Vagina (tissue), 2 donors: ENCODE results near the gene NRXN3. TPM values are rescaled to one million over a fixed set of nuclear protein-coding genes. Genes with fewer than 3 reads are reported as not detected.

ENCODE experiments used
- DNase-seq, 2 donors: peaks; one replicate each; pipeline ENCODE4 v3.0.0-alpha.2; 2017; ENCODE audit errors: extremely low spot score in 2 of 2
- H3K27ac ChIP-seq: fragments of 200-600 bp; sonication (generic); one replicate; pipeline ENCODE4 v1.5.1; 2019
- H3K27me3 ChIP-seq: fragments of 200-600 bp; sonication (generic); one replicate; pipeline ENCODE4 v1.5.1; 2019
- H3K36me3 ChIP-seq, 2 donors: fragments of 200-600 bp; sonication (generic); one replicate each; pipeline ENCODE4 v1.5.1; 2017 to 2019
- H3K4me1 ChIP-seq: fragments of 200-600 bp; sonication (generic); one replicate; pipeline ENCODE4 v1.5.1; 2019
- H3K4me3 ChIP-seq, 2 donors: fragments of 200-600 bp; sonication (generic); 1 replicate in 1 of 2; 2 replicates in 1 of 2; pipeline ENCODE4 v1.5.1; 2016 to 2019
- H3K9me3 ChIP-seq: fragments of 200-600 bp; sonication (generic); one replicate; pipeline ENCODE4 v1.5.1; 2019
- POLR2A ChIP-seq, 2 donors: fragments of 450-650 bp; IDR thresholded peaks; one replicate each; pipeline ENCODE4 v1.6.1; 2017; ENCODE audit warnings: antibody characterized with exemption in 2 of 2, mild to moderate bottlenecking in 2 of 2, moderate library complexity in 2 of 2
- POLR2AphosphoS5 ChIP-seq, 2 donors: sonication (generic); formaldehyde crosslinking; IDR thresholded peaks; one replicate each; pipeline ENCODE4 v1.9.0; 2017; ENCODE audit warnings: antibody characterized with exemption in 2 of 2, mild to moderate bottlenecking in 2 of 2, low read depth in 1 of 2; ENCODE audit not compliant: insufficient read depth in 1 of 2
- intact Hi-C: fragments of 100-400 bp; cut with DNase I; formaldehyde crosslinking; loops from one replicate; pipeline ENCODE4 v1.15.1; 2023
- total RNA-seq: library from RNA; depleted of rRNA; stranded (reverse); fragments of >200 nt; gene quantifications from one replicate; pipeline ENCODE4 v1.2.3, GENCODE V29; 2016
- TF ChIP-seq, protein P1 (sequence below), 3 experiments: fragments of 450-650 bp in 2 of 3; fragments of 200-600 bp in 1 of 3; sonication (generic) in 1 of 3; IDR thresholded peaks; one replicate each; pipeline ENCODE4 v1.5.1; 2017 to 2019; ENCODE audit warnings: antibody characterized with exemption in 3 of 3, mild to moderate bottlenecking in 2 of 3, moderate library complexity in 2 of 3

The NRXN3 gene
- total RNA-seq, 1 donor from 2014 or later, result 4.7 TPM

- Histone ChIP-seq H3K9me3 (no peaks in the 10 kb centered on the region), H3K4me1 (no peaks in the 10 kb centered on the region), H3K27ac (no peak overlapping the region), H3K36me3 (no peaks in the 10 kb centered on the region), H3K4me3 (no peak overlapping the region), H3K27me3 (no peaks in the 10 kb centered on the region)
- DNase-seq, result no peak
- intact Hi-C loops, result no loop called here
- TF ChIP-seq POLR2AphosphoS5 (IDR thresholded peaks at IDR 0.05; ENCODE audit: insufficient read depth in 1 of 2, low read depth in 1 of 2), result no peak
- TF ChIP-seq POLR2A (IDR thresholded peaks at IDR 0.05), result no peak
- TF ChIP-seq, protein P1, sequence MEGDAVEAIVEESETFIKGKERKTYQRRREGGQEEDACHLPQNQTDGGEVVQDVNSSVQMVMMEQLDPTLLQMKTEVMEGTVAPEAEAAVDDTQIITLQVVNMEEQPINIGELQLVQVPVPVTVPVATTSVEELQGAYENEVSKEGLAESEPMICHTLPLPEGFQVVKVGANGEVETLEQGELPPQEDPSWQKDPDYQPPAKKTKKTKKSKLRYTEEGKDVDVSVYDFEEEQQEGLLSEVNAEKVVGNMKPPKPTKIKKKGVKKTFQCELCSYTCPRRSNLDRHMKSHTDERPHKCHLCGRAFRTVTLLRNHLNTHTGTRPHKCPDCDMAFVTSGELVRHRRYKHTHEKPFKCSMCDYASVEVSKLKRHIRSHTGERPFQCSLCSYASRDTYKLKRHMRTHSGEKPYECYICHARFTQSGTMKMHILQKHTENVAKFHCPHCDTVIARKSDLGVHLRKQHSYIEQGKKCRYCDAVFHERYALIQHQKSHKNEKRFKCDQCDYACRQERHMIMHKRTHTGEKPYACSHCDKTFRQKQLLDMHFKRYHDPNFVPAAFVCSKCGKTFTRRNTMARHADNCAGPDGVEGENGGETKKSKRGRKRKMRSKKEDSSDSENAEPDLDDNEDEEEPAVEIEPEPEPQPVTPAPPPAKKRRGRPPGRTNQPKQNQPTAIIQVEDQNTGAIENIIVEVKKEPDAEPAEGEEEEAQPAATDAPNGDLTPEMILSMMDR (IDR thresholded peaks at IDR 0.05), result no peak
These were observed 776.8 kb downstream of the NRXN3 start for GRCh38 chr14:78946949-78947348.

GRCh38 chr14:78947681-78948080, 777.5 kb downstream of the NRXN3 start:
- Histone ChIP-seq H3K36me3 (no peaks in the 10 kb centered on the region), H3K4me1 (no peaks in the 10 kb centered on the region), H3K27me3 (no peaks in the 10 kb centered on the region), H3K27ac (no peak overlapping the region), H3K9me3 (no peaks in the 10 kb centered on the region), H3K4me3 (no peak overlapping the region)
- TF ChIP-seq, protein P1 (IDR thresholded peaks at IDR 0.05), result no peak
- TF ChIP-seq POLR2AphosphoS5 (IDR thresholded peaks at IDR 0.05; ENCODE audit: insufficient read depth in 1 of 2, low read depth in 1 of 2) (no peak), POLR2A (IDR thresholded peaks at IDR 0.05) (no peak)
- intact Hi-C loops, result no loop called here
- no peak for DNase-seq

- H3K4me3 ChIP-seq, result no peak overlapping the region
- no peaks in the 10 kb centered on the region for H3K4me1 ChIP-seq
- TF ChIP-seq POLR2AphosphoS5 (IDR thresholded peaks at IDR 0.05; ENCODE audit: insufficient read depth in 1 of 2, low read depth in 1 of 2), result no peak
- TF ChIP-seq, protein P1 (IDR thresholded peaks at IDR 0.05), result no peak
- no peak for TF ChIP-seq POLR2A (IDR thresholded peaks at IDR 0.05)
- no peak for DNase-seq
- H3K27me3 ChIP-seq, result no peaks in the 10 kb centered on the region
- intact Hi-C loops, result no loop called here
- H3K9me3 ChIP-seq, result no peaks in the 10 kb centered on the region
- no peaks in the 10 kb centered on the region for H3K36me3 ChIP-seq
- no peak overlapping the region for H3K27ac ChIP-seq
These were observed 780.5 kb downstream of the NRXN3 start for GRCh38 chr14:78950649-78951048.

- Histone ChIP-seq H3K9me3 (no peaks in the 10 kb centered on the region), H3K27ac (no peak overlapping the region), H3K36me3 (no peaks in the 10 kb centered on the region), H3K4me1 (no peaks in the 10 kb centered on the region), H3K4me3 (no peak overlapping the region), H3K27me3 (no peaks in the 10 kb centered on the region)
- no peak for DNase-seq
- no peak for TF ChIP-seq POLR2AphosphoS5 (IDR thresholded peaks at IDR 0.05; ENCODE audit: insufficient read depth in 1 of 2, low read depth in 1 of 2)
- no peak for TF ChIP-seq POLR2A (IDR thresholded peaks at IDR 0.05)
- TF ChIP-seq, protein P1 (IDR thresholded peaks at IDR 0.05), result no peak
- intact Hi-C loops, result no loop called here
These were observed 781.4 kb downstream of the NRXN3 start for GRCh38 chr14:78951602-78952001.

- Histone ChIP-seq H3K27me3 (no peaks in the 10 kb centered on the region), H3K4me3 (peak overlapping the region in 1 of 2 donors; percentile 20), H3K27ac (no peak overlapping the region), H3K9me3 (no peaks in the 10 kb centered on the region), H3K4me1 (no peaks in the 10 kb centered on the region), H3K36me3 (no peaks in the 10 kb centered on the region)
- no peak for TF ChIP-seq POLR2AphosphoS5 (IDR thresholded peaks at IDR 0.05; ENCODE audit: insufficient read depth in 1 of 2, low read depth in 1 of 2)
- TF ChIP-seq, protein P1 (IDR thresholded peaks at IDR 0.05), result peak; percentile 17 to 81 (median 60)
- intact Hi-C loops, result no loop called here
- no peak for DNase-seq
These were observed 789.6 kb downstream of the NRXN3 start for GRCh38 chr14:78959674-78960264.
